Measurements from ENCODE around the gene LEO1.

The LEO1 gene

DNA sequence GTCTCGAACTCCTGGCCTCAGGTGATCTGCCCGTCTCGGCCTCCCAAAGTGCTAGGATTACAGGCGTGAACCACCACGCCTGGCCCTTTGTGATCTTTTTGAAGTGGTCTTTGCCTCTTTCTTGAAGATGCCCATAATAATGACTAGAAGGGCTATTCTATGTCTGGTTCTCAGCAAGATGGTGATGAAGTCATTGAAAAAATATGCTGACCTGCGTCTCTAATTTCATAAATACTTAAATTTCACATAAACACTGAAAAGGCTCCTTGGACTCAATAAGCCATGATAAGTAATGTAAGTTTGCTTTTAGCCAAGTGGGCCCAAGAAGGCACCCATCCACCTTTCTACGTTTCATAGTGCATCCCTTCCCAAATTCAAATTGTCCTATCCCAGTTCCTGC is 46.7 kb upstream of the LEO1 start:
- no peak for DNase-seq (ENCODE audit: low read depth)
- peak overlapping the region; percentile 66 for H3K4me3 ChIP-seq (ENCODE audit: low read depth, low read length)

DNA sequence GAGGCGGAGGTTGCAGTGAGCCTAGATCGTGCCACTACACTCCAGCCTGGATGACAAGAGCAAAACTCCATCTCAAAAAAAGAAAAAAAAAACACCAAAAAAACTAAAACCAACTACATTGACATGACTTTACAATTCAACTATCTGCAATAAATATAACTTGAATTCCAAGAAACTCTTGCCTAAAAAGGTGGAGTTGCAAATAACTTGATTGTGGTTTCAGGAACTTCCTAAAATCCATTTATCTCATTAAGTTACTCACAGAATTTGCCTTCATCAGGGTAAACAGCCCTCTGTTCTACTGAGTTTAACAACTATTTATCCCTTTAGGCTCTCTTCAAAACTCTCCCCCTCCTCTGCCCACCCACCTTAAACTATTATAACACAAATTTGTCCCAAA is 44.7 kb upstream of the LEO1 start:
- DNase-seq (ENCODE audit: low read depth): no peak
- TF ChIP-seq, protein P1, sequence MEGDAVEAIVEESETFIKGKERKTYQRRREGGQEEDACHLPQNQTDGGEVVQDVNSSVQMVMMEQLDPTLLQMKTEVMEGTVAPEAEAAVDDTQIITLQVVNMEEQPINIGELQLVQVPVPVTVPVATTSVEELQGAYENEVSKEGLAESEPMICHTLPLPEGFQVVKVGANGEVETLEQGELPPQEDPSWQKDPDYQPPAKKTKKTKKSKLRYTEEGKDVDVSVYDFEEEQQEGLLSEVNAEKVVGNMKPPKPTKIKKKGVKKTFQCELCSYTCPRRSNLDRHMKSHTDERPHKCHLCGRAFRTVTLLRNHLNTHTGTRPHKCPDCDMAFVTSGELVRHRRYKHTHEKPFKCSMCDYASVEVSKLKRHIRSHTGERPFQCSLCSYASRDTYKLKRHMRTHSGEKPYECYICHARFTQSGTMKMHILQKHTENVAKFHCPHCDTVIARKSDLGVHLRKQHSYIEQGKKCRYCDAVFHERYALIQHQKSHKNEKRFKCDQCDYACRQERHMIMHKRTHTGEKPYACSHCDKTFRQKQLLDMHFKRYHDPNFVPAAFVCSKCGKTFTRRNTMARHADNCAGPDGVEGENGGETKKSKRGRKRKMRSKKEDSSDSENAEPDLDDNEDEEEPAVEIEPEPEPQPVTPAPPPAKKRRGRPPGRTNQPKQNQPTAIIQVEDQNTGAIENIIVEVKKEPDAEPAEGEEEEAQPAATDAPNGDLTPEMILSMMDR (IDR thresholded peaks at IDR 0.05; ENCODE audit: low read depth, low read length, missing control alignments): no peak
- no peak overlapping the region for H3K4me3 ChIP-seq (ENCODE audit: low read depth, low read length)

More for the DNA sequence above, 46.7 kb upstream of the LEO1 start:
- TF ChIP-seq, protein P1 (IDR thresholded peaks at IDR 0.05; ENCODE audit: low read depth, low read length, missing control alignments): no peak

DNA sequence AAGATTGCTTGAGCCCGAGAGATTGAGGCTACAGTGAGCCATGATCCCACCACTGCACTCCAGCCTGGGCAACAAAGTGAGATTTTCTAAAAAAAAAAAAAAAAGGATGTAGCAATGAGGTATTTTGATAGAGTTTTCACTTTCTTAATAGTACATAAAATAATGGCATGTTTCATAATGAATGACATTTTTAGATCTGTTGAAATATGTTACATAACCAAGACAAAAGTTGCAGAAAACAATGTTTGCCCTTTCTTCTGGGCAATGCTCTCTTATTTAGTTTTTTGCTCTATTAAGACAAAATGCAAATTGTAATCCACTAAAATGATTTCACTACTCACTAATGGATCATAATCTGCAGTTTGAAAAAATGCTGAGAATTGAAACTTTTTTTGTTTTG is 43.0 kb upstream of the LEO1 start:
- TF ChIP-seq, protein P1 (IDR thresholded peaks at IDR 0.05; ENCODE audit: low read depth, low read length, missing control alignments): no peak
- no peak for DNase-seq (ENCODE audit: low read depth)
- no peak overlapping the region for H3K4me3 ChIP-seq (ENCODE audit: low read depth, low read length)

GRCh38 chr15:52013151-52013791 is 41.7 kb upstream of the LEO1 start:
- H3K4me3 ChIP-seq (ENCODE audit: low read depth, low read length): no peak overlapping the region
- no peak for DNase-seq (ENCODE audit: low read depth)
- TF ChIP-seq, protein P1 (IDR thresholded peaks at IDR 0.05; ENCODE audit: low read depth, low read length, missing control alignments): no peak

GRCh38 chr15:52012210-52012609 is 40.6 kb upstream of the LEO1 start:
- no peak overlapping the region for H3K4me3 ChIP-seq (ENCODE audit: low read depth, low read length)
- no peak for DNase-seq (ENCODE audit: low read depth)
- TF ChIP-seq, protein P1 (IDR thresholded peaks at IDR 0.05; ENCODE audit: low read depth, low read length, missing control alignments): no peak

- no peak for DNase-seq (ENCODE audit: low read depth)
- TF ChIP-seq, protein P1 (IDR thresholded peaks at IDR 0.05; ENCODE audit: low read depth, low read length, missing control alignments): no peak
- no peak overlapping the region for H3K4me3 ChIP-seq (ENCODE audit: low read depth, low read length)
Measured at GRCh38 chr15:52011711-52012144, 40.1 kb upstream of the LEO1 start.

Data from GM12864 (cell line).